Frontal cortex (tissue), 1 donor: ENCODE results near the gene ALKBH2. TPM values are rescaled to one million over a fixed set of nuclear protein-coding genes. Genes with fewer than 3 reads are reported as not detected.

Experiments used
- small RNA-seq: library from RNA; depleted of rRNA; stranded (forward); fragments of <200 nt; gene quantifications from one replicate; pipeline ENCODE3, GENCODE V24; 2014
- total RNA-seq: library from RNA; depleted of rRNA; stranded (reverse); fragments of >200 nt; gene quantifications from one replicate; pipeline ENCODE4 v1.2.3, GENCODE V29; 2014

ALKBH2 gene
- total RNA-seq, 1 donor from 2014 or later: 31.4 TPM

Small RNA genes within 50 kb of the gene (small RNA-seq; reads per million reads assigned to genes)
- gene RNA5SP372: not detected

Other genes starting within 250 kb of the ALKBH2 start
- gene SSH1, start 235.9 kb downstream of the ALKBH2 start, total RNA-seq: 4.1 TPM
- not detected for gene DAO, start 213.4 kb downstream of the ALKBH2 start, total RNA-seq
- gene SVOP, start 72.4 kb downstream of the ALKBH2 start, total RNA-seq: 40.8 TPM
- 22.0 TPM for gene USP30, start 40.9 kb downstream of the ALKBH2 start, total RNA-seq
- 28.5 TPM for gene UNG, start 4.1 kb upstream of the ALKBH2 start, total RNA-seq
- 4.9 TPM for gene ACACB, start 23.1 kb upstream of the ALKBH2 start, total RNA-seq
- under 0.01 TPM for gene FOXN4, start 215.8 kb upstream of the ALKBH2 start, total RNA-seq